Vagina (tissue), 2 donors: ENCODE results near the gene COX17. TPM values are rescaled to one million over a fixed set of nuclear protein-coding genes. Genes with fewer than 3 reads are reported as not detected.

ENCODE experiments used
- DNase-seq, 2 donors: peaks; one replicate each; pipeline ENCODE4 v3.0.0-alpha.2; 2017; ENCODE audit errors: extremely low spot score in 2 of 2
- H3K27ac ChIP-seq: fragments of 200-600 bp; sonication (generic); one replicate; pipeline ENCODE4 v1.5.1; 2019
- H3K27me3 ChIP-seq: fragments of 200-600 bp; sonication (generic); one replicate; pipeline ENCODE4 v1.5.1; 2019
- H3K36me3 ChIP-seq, 2 donors: fragments of 200-600 bp; sonication (generic); one replicate each; pipeline ENCODE4 v1.5.1; 2017 to 2019
- H3K4me1 ChIP-seq: fragments of 200-600 bp; sonication (generic); one replicate; pipeline ENCODE4 v1.5.1; 2019
- H3K4me3 ChIP-seq, 2 donors: fragments of 200-600 bp; sonication (generic); 1 replicate in 1 of 2; 2 replicates in 1 of 2; pipeline ENCODE4 v1.5.1; 2016 to 2019
- H3K9me3 ChIP-seq: fragments of 200-600 bp; sonication (generic); one replicate; pipeline ENCODE4 v1.5.1; 2019
- CTCF ChIP-seq, 3 experiments: fragments of 450-650 bp in 2 of 3; fragments of 200-600 bp in 1 of 3; sonication (generic) in 1 of 3; IDR thresholded peaks; one replicate each; pipeline ENCODE4 v1.5.1; 2017 to 2019; ENCODE audit warnings: antibody characterized with exemption in 3 of 3, mild to moderate bottlenecking in 2 of 3, moderate library complexity in 2 of 3
- POLR2A ChIP-seq, 2 donors: fragments of 450-650 bp; IDR thresholded peaks; one replicate each; pipeline ENCODE4 v1.6.1; 2017; ENCODE audit warnings: antibody characterized with exemption in 2 of 2, mild to moderate bottlenecking in 2 of 2, moderate library complexity in 2 of 2
- POLR2AphosphoS5 ChIP-seq, 2 donors: sonication (generic); formaldehyde crosslinking; IDR thresholded peaks; one replicate each; pipeline ENCODE4 v1.9.0; 2017; ENCODE audit warnings: antibody characterized with exemption in 2 of 2, mild to moderate bottlenecking in 2 of 2, low read depth in 1 of 2; ENCODE audit not compliant: insufficient read depth in 1 of 2
- intact Hi-C: fragments of 100-400 bp; cut with DNase I; formaldehyde crosslinking; loops from one replicate; pipeline ENCODE4 v1.15.1; 2023
- total RNA-seq: library from RNA; depleted of rRNA; stranded (reverse); fragments of >200 nt; gene quantifications from one replicate; pipeline ENCODE4 v1.2.3, GENCODE V29; 2016

The COX17 gene
- total RNA-seq, 1 donor from 2014 or later: 27.3 TPM

- no peaks in the 10 kb centered on the region for H3K27me3 ChIP-seq
- peak overlapping the region; percentile 17 for H3K27ac ChIP-seq
- no peak for TF ChIP-seq POLR2A (IDR thresholded peaks at IDR 0.05)
- TF ChIP-seq POLR2AphosphoS5 (IDR thresholded peaks at IDR 0.05; ENCODE audit: insufficient read depth in 1 of 2, low read depth in 1 of 2): no peak
- no peak for TF ChIP-seq CTCF (IDR thresholded peaks at IDR 0.05)
- intact Hi-C loops: no loop called here
- peak overlapping the region; percentile 0 for H3K4me3 ChIP-seq
- DNase-seq: no peak
- no peaks in the 10 kb centered on the region for H3K9me3 ChIP-seq
- no peaks in the 10 kb centered on the region for H3K36me3 ChIP-seq
- peaks cover 11% of the 10 kb centered on the region for H3K4me1 ChIP-seq
These were observed 17.5 kb downstream of the COX17 start for GRCh38 chr3:119659606-119660291.

GRCh38 chr3:119658994-119659393 is 18.2 kb downstream of the COX17 start:
- no peak overlapping the region for H3K27ac ChIP-seq
- H3K36me3 ChIP-seq: no peaks in the 10 kb centered on the region
- no peaks in the 10 kb centered on the region for H3K9me3 ChIP-seq
- no peak for DNase-seq
- intact Hi-C loops: no loop called here
- H3K4me1 ChIP-seq: peaks cover 11% of the 10 kb centered on the region
- peak overlapping the region in 1 of 2 donors; percentile 0 for H3K4me3 ChIP-seq
- no peaks in the 10 kb centered on the region for H3K27me3 ChIP-seq
- TF ChIP-seq CTCF (IDR thresholded peaks at IDR 0.05): no peak
- TF ChIP-seq POLR2A (IDR thresholded peaks at IDR 0.05): no peak
- TF ChIP-seq POLR2AphosphoS5 (IDR thresholded peaks at IDR 0.05; ENCODE audit: insufficient read depth in 1 of 2, low read depth in 1 of 2): no peak

DNA sequence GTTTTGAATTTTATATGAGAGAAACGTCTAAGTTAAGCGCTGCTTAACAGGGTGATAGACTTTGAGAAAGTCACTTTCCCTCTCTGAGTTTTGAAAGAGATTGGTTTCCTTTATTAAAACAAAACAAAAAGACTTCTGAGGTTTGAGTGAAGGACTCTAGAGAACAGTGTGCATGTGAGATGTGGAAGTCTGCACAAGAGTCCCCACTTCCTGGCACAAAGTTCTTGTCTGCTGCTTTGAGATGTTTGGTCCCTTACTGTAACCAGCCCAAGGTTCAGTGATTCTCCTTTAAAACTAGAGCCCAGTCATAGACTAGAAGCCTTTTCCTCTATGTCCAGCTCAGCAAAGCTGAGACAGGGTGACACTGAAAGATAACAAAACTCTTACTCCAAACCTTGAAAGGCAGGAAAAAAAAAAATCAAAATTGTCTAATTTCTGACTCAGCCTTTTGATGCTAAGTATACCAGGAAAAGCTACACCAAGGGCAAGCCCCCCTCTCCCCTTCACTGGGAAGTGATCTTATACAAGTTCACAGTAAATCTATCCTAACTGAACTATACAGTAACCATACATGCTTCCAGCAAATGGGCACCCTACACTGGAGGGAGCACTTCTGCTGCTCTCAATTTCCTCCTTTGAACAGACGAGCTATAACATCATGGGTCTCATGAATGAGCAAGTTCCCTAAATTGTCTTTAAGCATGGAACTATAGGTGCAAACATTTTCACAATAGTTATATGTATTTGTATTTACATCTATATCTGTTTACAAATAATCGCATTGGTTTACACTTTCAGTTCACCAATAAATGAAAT is 19.1 kb downstream of the COX17 start:
- H3K4me1 ChIP-seq: peaks cover 11% of the 10 kb centered on the region

GRCh38 chr3:119653876-119654275 is 23.3 kb downstream of the COX17 start:
- Histone ChIP-seq H3K36me3 (no peaks in the 10 kb centered on the region), H3K4me3 (no peak overlapping the region), H3K27me3 (no peaks in the 10 kb centered on the region), H3K27ac (no peak overlapping the region), H3K4me1 (peaks cover 2% of the 10 kb centered on the region), H3K9me3 (no peaks in the 10 kb centered on the region)
- no peak for TF ChIP-seq POLR2AphosphoS5 (IDR thresholded peaks at IDR 0.05; ENCODE audit: insufficient read depth in 1 of 2, low read depth in 1 of 2)
- no peak for TF ChIP-seq CTCF (IDR thresholded peaks at IDR 0.05)
- no peak for TF ChIP-seq POLR2A (IDR thresholded peaks at IDR 0.05)
- DNase-seq: no peak
- intact Hi-C loops: no loop called here

More for the DNA sequence above, 19.1 kb downstream of the COX17 start:
- Histone ChIP-seq H3K4me3 (no peak overlapping the region), H3K36me3 (no peaks in the 10 kb centered on the region), H3K9me3 (no peaks in the 10 kb centered on the region), H3K27me3 (no peaks in the 10 kb centered on the region), H3K27ac (no peak overlapping the region)
- TF ChIP-seq POLR2AphosphoS5 (IDR thresholded peaks at IDR 0.05; ENCODE audit: insufficient read depth in 1 of 2, low read depth in 1 of 2): no peak
- TF ChIP-seq CTCF (IDR thresholded peaks at IDR 0.05): no peak
- TF ChIP-seq POLR2A (IDR thresholded peaks at IDR 0.05): no peak
- intact Hi-C loops: no loop called here
- no peak for DNase-seq
